Measurements from ENCODE around the gene CSRNP2.

Gene CSRNP2

GRCh38 chr12:51012570-51013236 lies 70.7 kb downstream of the CSRNP2 start:
- POLR2A ChIA-PET: no interaction called here
- TF ChIP-seq CTCF (IDR thresholded peaks at IDR 0.05; ENCODE audit: control extremely low read depth, extremely low read depth, low read depth, missing control alignments): no peak
- CTCF ChIA-PET: interaction anchor here (1.0 kb wide), 1 partner anchor 10 kb away, joined by 3 read pairs; no protein-coding TSS in a partner anchor

GRCh38 chr12:51011955-51012354 lies 71.4 kb downstream of the CSRNP2 start:
- ChIA-PET POLR2A (no interaction called here), CTCF (interaction anchor here (1.0 to 1.7 kb wide), 2 partner anchors 9 to 13 kb away, joined by 3 to 5 read pairs; no protein-coding TSS in a partner anchor)
- no peak for DNase-seq (ENCODE audit: extremely low spot score)
- no peak for TF ChIP-seq CTCF (IDR thresholded peaks at IDR 0.05; ENCODE audit: control extremely low read depth, extremely low read depth, low read depth, missing control alignments)

More at GRCh38 chr12:51012570-51013236, 70.7 kb downstream of the CSRNP2 start:
- no peak for DNase-seq (ENCODE audit: extremely low spot score)

All from GM10248 (cell line).